ENCODE measurements around the gene CCDC15.

The CCDC15 gene

DNA sequence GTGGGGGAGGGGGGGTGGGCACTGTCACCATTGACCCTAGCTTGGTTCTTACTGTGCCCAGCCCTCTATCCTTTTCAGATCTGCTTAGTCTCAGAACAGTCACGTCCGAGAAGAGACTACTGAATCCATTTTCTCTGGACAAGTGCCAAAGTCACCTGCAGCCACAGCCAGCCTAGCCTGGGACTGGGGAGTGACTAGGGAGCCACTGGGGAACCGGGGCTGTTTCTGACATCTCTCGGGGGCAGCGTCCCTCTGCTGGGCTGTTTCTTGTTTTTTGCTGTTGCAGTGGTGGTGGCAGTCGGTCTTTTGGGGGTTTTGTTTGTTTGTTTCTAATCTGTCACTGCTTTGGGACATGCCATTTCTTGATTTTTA is 117.8 kb downstream of the CCDC15 start:
- DNase-seq = no peak

DNA sequence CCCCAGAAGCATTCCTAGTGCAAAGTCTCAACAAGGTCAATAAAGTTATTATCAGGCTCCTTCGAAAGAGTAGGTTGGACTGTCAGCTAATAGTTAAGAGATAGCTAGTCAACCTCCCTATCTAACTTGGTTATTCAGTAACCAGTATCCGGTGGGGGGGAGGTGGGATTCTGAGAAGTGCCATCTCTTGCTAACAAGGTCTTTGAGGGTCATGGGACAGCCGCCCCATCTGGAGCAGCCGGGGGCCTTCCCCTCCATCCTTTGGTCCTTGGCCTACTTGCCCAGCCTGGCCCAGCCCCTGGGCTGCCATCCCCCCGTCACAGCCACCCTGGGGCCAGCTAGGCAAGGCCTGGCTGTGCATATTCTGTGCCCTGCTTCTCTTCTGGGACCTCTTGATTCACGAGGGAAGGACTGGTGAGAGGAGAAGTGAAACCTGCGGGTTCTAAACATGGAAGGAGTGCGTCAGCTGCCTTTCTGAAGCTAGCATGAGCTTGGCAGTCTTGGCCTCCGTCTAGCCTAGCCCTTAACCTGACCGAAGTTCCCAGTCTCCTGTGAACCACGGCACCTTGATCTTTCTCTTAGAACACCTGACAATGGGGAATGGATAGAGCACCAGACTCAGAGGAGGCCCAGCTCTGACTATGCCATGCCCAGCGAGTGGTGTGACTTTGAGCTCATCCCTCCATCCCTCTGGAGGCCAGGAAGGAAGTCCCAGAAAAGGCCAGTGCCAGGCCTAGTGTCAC is 118.4 kb downstream of the CCDC15 start:
- DNase-seq = no peak

DNA sequence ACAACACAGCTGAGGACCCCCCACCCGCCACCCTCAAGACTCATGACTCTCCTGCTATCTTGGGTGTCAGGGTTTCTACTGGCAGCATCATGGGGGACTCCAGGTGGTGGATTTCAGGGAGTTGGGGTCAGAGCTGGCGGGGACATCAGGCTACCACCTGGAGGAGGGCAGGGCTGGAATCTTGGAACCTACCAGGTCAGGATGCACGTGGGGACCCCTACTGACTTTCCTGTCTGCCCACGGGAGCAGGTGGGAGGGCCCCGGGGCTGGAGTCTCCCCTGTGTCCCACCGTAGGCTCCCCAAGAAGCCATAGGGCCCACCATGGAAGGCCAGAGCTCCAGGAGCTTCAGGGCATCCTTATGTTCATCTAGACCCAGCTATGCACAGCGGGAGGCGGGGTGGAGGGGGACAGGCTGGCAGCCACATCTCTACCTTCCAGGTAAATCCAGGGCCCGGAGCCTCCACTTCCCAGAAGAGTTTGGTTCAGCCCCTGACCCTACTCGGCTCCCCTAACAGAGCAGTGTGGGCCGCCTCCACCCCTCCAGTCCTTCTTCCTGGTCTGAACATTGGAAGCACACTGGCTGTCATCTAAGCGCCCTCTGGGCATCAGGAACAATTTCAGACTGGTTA is 119.1 kb downstream of the CCDC15 start:
- DNase-seq = no peak

DNA sequence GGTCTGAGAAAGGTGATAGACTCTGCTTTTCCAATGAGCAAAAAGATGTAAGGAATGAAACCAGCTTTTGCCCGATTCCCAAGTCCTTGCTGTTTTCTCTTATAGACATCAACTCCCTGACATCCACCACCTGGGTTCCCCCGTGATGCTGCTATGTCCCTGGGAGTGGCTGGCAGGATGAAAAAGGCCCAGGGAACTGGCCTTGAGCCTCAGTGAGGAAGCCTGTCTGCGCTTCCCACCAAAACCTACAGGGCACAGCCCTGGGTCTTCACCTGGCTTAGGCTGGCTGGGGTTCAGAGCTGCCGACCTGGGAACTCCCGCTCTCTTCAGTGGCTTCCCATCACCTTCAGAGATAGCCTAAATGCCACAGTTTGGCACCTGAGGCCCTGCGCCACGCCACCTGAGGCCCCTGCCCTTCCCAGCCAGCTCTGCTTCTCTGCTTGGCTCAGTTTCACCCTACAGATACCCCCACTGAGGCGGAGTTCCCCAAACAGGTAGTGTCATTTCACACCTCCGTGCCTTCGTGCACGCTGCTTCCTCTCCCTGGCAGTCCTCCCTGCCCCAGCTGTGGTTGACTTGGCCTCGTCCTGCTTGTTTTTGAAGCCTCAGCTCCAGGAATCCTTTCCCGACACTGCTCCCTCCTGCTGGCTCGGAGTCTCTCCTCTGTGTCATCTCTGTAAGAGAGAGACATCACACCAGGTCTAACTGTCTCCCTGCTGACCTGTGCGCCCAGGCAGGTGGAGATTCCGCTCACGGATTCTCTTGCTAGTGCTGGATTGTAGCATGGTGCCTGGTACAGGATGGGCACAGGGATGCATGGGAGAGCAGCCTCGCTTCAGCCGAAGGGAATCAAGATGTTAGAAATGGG is 119.8 kb downstream of the CCDC15 start:
- no peak for DNase-seq

DNA sequence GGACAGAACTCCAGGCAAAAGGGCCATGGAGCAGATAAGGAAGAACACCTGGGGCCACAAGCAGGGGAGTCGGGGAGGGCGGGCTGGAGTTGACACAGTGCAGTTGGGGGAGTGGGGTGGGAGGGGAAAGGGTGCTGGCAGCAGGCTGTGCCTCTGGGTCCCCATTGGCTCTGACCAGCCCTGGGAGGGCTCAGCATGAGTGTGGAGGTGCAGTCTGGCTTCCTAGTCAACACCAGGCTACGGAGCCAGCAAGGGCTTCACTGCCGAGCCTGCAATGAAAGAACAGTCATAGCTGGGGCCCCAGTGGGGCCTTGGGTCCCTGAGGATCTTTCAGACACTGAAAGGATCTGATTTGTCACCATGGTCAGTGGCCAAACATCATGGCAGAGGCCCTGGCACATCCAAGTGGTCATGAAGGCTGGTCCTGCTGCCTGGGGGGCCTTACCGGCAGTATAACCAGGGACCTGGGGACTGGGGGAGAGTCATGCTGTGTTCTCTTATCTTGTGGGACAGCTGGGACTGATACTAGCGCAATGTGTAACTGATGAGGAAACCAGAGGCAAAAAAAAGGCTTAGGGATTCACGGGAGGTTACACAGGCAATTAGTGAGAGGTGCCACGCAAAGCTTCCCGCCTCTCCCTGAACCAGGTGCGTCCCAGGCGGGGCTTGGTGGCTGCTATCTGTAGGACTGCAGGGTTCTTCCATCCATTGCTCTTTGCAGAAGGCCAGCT is 120.7 kb downstream of the CCDC15 start:
- DNase-seq = no peak

DNA sequence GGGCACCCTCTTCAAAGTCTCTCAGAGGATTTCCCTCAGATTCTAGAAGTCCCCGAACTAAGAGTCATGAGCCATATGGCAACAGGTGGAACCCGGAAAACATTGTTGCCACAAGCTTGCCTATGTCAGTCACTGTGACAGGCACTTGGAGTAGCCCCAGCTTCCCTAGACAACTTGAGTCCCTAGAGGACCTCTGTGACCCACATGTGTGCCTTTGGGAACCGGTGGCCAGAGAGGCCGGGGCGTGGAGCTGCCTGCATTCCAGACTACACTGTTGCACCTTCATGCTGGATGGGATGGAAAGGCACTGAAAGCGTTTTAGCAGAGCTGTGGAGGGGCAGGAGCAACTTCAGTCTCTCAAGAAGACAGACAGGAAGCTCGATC is 121.2 kb downstream of the CCDC15 start:
- no peak for DNase-seq

DNA sequence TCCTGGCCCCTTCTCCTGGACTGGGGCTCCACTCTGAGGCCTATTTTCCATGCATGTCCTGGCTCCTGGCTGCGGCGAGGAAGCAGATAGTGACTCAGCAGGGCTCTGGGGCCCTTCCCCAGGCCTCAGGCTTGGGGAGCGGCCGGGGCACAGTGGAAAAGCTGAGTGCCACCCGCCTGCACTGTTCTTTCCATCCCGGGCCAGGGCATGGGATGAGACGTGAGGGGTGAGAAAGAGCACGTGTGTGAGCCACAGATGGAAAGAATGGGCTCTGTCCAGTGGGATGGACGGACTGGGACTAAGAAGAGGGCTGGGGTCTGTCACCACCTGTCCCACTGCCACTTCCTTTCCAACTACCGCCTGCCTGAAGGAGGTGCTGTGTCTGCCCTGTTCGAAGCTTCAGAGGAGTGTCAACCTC is 121.9 kb downstream of the CCDC15 start:
- DNase-seq = no peak

DNA sequence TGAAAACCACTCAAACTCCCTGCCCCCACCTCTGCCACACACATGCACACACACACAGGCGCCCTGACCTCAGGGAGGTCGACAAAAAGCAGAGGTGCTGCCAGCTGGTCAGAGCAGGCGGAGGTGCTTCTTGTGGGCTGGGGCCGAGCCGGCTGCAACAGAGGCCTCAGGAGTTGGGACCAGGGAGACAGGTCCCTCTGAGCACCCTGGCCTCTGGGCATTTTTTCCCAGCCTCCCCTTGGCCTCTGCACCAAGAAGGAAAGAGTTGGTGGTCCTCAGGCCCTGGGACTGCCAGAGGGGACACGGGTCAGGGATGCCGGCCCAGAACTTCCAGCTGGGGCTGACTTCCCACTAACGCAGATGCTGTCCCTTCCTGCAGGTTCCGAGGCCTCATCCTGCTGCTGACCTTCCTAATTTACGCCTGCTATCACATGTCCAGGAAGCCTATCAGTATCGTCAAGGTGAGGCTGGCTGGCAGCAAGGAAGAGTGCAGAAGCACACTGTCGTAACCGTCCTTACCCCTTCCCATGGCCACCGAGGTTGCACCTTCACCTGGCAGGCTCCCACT is 122.5 kb downstream of the CCDC15 start:
- DNase-seq = no peak

DNA sequence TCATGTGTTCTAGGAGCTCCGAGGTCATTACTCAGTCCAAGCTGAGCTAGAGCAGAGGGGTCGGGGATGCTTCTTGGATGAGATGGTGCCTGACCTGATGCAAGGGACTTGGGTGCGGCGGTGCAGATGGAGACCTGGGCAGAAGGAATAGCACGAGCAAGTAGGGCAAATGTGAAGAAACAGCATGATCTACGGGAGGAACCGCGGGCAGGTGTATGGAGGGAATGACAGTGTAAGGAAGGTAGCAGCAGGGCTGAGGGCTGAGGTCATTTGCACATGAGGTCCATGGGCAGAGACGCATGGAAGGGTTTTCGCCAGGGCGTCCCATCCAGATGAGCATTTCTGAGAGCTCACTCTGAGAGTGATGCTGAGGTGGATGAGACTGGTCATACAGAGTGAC is 124.0 kb downstream of the CCDC15 start:
- no peak for DNase-seq

DNA sequence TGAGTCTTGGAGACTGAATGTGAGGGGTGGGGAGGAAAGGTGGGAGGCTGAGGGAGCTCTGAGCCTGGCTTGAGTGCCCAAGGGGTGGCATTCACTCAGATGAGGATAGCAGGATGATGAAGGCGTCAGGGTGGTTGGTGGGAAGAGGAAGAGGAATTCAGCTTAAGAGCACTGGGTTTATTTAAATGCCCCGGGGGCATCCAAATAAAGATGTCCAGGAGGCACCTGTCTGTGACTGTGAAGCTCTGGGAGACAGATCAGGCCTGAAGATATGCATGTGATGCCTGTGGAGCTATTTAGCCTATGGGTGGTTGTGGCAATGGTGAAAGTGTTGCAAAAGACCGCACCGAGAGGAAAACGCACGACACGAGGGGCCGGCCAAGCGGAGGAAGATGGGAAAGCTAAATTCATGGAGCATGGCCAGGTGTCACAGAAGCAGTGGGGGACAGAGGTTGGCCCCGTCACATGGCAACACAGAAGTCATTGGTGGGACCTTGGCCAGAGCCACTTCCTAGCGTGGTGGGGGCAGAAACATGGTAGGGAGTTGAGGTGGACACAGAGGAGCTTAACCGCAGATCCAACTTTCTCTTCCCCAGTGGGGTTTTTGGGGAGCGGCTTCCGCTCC is 124.6 kb downstream of the CCDC15 start:
- no peak for DNase-seq

DNA sequence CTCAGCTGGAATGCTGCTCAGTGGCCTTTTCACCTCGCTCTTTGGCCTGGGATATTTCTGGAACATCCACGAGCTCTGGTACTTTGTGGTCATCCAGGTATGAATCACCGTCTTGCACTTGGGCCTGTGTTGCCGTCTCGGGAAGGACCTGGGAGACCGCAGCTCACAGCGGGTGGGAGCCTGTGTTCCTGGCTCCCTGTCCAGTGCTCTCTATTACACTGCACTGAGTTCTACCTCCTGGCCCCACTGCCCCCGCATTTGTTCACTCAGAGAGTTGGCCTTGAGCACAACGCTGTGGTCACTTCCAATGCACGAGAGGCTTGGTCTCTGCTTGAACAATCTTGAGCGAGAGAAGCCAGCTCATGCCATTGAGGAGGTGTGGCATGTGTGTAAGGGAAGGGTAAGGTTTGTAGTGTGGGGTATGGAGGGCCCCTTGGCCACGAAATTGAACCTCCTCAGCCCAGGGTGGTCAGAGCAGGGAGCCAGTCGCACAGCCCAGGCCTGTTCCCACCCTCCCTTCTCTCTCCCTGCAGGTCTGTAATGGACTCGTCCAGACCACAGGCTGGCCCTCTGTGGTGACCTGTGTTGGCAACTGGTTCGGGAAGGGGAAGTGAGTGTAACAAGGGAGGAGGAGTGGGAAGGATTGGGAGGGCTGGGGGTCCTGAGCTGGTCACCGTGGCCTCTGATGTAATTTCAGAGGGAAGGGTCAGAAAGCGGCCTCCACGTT is 125.3 kb downstream of the CCDC15 start:
- no peak for DNase-seq

DNA sequence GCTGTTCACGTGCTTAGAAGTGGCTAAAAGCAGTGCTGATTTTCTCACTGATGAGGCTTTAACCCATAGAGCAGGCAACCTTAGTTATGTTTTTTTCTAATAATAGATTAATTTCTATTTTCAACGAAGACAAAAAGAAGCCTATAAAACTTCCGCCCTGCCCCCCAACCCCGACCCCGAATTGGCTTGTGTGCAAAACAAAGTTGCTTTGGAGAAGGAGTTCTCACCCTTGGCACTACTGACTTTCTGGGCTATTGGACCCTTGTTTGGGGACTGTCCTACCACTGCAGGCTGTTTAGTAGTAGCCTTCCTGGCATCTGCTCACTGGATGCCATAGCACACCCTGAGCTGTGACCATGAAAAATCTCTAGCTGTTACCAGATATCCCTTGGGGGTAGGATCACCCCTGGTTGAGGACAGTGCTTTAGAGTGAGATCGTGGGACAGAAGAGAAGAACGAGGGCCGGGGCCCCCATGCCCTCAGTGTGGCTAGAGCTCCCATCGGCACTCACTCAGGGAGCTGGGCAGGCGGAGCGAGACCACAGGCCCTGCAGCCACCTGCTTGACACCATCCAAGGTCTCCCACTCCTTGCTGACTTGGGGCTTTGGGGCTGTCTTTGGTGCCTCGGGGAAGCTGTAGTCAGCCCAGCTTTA is 126.0 kb downstream of the CCDC15 start:
- no peak for DNase-seq

DNA sequence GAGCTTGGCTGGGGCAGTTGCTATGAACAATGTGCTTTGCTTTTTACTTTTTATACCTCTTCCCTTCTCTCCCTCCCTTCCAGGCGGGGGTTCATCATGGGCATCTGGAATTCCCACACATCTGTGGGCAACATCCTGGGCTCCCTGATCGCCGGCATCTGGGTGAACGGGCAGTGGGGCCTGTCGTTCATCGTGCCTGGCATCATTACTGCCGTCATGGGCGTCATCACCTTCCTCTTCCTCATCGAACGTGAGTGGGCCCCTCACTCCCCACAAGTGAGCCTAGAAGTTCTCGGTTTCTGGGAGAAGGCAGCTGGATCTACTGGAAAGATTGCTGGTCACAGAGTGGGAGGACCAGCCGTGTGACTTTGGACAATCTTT is 126.5 kb downstream of the CCDC15 start:
- no peak for DNase-seq

DNA sequence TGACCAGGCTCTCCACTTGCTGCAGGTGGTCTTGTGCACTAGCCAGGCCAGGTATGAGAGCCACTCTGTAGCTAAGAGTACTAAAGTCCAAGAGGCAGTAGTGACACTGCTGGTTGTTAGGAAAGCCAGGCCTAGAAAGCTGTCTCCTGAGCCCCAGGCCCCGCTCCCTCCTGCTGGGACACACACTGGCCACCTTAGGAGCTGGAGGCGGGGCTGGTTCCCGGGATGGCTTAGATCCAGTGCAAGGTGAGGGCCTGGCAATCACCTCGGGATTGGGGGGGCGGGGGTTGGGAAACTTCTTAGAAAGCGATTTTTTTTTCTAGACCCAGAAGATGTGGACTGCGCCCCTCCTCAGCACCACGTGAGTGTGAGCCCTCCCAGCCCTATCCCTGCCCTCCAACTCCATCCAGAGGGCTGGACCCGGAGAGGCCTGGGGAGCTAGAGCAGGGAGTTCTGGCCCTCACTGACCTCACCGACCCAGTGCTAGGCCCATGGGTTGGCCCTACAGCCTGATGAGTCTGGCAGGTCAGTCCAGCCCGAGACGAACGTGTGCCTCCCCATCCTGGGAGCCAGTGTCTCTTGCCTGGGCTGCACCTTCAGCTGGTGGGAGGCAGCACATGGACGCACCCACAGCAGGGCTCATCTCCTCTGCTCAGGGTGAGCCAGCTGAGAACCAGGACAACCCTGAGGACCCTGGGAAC is 127.2 kb downstream of the CCDC15 start:
- no peak for DNase-seq

DNA sequence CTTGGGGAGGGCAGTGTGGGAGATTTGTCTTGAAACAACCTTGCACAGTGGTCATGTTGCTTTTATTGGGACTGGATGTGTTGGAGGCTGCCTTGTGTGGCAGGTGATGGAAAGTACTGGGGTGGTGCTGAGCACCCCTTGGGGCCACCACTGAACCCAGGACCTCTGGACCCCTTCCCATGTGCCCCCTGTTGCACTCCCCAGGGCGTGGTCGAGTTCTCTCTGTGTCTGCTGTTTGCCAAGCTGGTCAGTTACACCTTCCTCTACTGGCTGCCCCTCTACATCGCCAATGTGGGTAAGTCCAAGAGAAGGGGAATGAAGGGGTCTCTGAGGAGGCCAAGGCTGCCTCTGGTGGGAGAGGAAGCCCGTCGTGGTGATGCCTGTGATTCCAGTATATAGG is 128.0 kb downstream of the CCDC15 start:
- no peak for DNase-seq

DNA sequence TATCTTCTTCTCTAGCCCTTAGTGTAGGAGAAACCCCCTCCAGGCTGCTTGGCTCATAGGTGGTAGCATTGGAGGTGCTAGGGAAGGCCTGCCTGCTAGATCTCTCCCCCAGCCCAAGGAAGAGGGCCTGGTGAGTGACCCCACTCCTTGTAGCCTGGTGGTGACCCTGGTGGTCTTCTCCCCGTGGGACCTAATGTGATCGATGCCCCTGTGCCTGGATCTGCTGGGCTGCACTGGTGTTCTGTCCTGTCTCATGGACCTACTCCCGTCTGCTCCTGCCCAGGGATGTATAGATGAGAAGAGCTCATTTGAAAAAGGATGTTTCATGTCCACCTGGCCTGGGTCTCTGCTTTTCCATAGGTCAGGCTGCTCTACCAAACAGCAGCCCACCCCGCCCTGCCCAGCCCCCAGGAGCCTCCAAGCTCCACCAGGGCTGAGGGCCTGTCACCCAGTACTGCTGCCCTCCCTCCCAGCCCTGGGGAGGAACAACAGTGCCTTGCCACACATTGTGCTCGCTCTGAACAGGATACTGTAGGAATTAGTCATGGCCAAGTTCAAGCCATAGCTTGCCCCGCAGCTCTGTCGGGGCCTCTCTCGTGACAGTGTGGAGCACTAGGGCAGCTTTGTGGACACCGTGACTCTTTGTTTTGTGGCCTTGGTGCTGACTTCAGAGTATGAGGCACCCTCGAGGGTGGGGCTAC is 128.8 kb downstream of the CCDC15 start:
- no peak for DNase-seq

DNA sequence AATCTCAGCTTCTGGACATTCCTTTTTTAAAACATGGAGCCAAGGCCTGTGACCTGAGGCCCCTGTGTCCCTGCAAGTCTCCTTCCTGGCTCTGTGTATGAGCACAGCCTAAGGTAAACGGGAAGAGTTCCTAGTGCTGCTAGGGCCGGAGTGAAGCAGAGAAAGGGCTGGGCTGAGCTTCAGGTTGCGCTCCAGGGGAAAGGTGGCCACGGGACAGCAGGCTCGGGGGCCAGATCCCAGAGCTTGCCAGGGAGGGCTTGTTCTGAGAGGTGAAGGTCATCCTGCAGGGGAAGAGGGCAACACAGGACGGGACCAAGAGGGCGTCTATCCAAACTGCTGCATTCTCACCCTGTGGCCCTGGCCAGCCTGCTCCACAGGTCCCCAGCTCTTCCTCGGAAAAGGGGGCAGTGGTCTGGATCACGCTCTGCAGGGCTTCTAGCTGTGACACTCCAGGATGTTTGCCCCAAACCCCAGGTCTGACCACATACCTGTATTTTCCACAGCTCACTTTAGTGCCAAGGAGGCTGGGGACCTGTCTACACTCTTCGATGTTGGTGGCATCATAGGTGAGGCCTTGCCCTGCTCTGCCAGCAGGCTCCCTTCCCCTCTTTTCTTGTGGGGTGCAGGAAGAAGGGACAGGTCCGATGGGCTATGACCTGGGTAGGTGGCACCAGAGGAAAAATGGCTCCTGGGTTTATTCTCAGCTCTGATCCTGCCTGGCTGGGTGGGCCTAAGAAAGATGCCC is 129.5 kb downstream of the CCDC15 start:
- DNase-seq = no peak

DNA sequence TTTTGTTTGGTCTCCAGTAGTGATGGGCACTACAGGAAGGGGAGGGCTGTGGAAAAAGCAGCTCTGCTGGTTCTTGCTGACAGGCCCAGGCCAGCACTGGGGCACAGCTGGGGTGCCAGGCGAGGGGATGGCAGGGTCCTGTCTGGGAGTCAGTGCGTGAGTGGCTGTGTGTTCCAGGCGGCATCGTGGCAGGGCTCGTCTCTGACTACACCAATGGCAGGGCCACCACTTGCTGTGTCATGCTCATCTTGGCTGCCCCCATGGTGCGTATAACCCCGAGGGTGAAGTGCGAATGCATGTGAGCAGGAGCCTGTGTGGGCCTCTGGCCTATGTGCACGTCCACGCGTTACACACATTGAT is 130.0 kb downstream of the CCDC15 start:
- no peak for DNase-seq

DNA sequence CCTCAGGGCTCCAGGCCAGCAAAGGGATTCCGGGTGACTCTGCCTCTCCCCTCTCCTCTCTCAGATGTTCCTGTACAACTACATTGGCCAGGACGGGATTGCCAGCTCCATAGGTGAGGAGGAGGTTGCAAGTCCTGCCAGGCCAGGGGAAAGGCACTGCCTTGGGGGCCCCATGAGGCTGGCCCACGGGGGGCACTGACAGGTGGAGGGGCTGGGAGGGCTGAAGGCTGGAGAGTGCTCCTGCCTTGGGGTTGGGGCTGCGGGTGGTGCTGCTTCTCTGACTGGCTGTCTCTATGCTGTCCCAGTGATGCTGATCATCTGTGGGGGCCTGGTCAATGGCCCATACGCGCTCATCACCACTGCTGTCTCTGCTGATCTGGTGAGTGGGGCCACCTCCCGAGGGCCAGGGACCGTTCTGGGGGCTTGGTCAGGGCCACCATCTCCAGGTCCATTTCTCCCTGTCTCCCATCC is 130.8 kb downstream of the CCDC15 start:
- DNase-seq = no peak
